ENCODE data around the gene GPC2. TPM values are rescaled to one million over a fixed set of nuclear protein-coding genes. Genes with fewer than 3 reads are reported as not detected.

The GPC2 gene
- total RNA-seq, 5 donors from 2014 or later (not counting 1 experiment from before 2014, with no cell fraction given), result 12.4 to 37.0 (median 26.3) TPM

- Mint-ChIP-seq H3K36me3 (no peaks in the 10 kb centered on the region), H3K27me3 (peaks cover 0 to 10% of the 10 kb centered on the region in 2 donors), H3K4me3 (peak overlapping the region; percentile 58 to 69 (median 63)), H3K27ac (peak overlapping the region; percentile 98), H3K4me1 (peaks cover 50 to 78% (median 71%) of the 10 kb centered on the region in 3 donors), H3K9me3 (no peaks in the 10 kb centered on the region)
- H3K4me3 ChIP-seq (ENCODE audit: control insufficient read depth in 1 of 2, extremely low read depth in 1 of 2, low read length in 1 of 2), result peak overlapping the region in 1 of 2 donors; percentile 25
- ChIA-PET POLR2A (interaction anchor here (0.6 to 0.7 kb wide), 4 partner anchors 19 to 266 kb away, joined by 5 to 10 read pairs (median 6); no protein-coding TSS in a partner anchor), CTCF (interaction anchor here (0.7 to 0.9 kb wide), 3 partner anchors 15 to 106 kb away, joined by 4 to 7 read pairs (median 4); partner anchors contain the start of gene LAMTOR4 (in 1 of the 2))
- 29% methylated on average over 5 of the region's 6 CpGs for WGBS (ENCODE audit: insufficient coverage)
- no peaks in the 10 kb centered on the region for H3K9me3 ChIP-seq
- peaks cover 0 to 17% of the 10 kb centered on the region in 2 experiments for H3K27me3 ChIP-seq (replicated peaks in 1 of 2; ENCODE audit: control insufficient read depth in 2 of 2, extremely low read depth in 1 of 2, insufficient read depth in 2 of 2, low read length in 1 of 2)
- peaks cover 51 to 73% of the 10 kb centered on the region in 2 experiments for H3K4me1 ChIP-seq (ENCODE audit: control insufficient read depth in 1 of 2, extremely low read depth in 1 of 2, insufficient read depth in 2 of 2, low read length in 2 of 2)
- DNase-seq, result peak in 2 of 35 experiments; percentile 36 to 47
- peak overlapping the region; percentile 67 for H3K27ac ChIP-seq (ENCODE audit: low read length)
- ATAC-seq (replicated peaks in 1 of 4), result peak; percentile 21 to 40 (median 24)
- H3K36me3 ChIP-seq (ENCODE audit: control insufficient read depth in 2 of 2, extremely low read depth in 1 of 2, insufficient read depth in 1 of 2, low read length in 1 of 2), result no peaks in the 10 kb centered on the region
Observed at GRCh38 chr7:100163006-100163531, 14.1 kb downstream of the GPC2 start.

GRCh38 chr7:100160067-100160466 is 17.1 kb downstream of the GPC2 start:
- Mint-ChIP-seq H3K9me3 (no peaks in the 10 kb centered on the region), H3K27ac (peak overlapping the region; percentile 71 to 86), H3K4me1 (peaks cover 52 to 73% (median 69%) of the 10 kb centered on the region in 3 donors), H3K36me3 (peaks cover 7% of the 10 kb centered on the region), H3K4me3 (peak overlapping the region in 2 of 3 donors; percentile 77 to 85), H3K27me3 (no peaks in the 10 kb centered on the region)
- Histone ChIP-seq H3K27ac (ENCODE audit: low read length) (no peak overlapping the region), H3K9me3 (no peaks in the 10 kb centered on the region), H3K27me3 (replicated peaks in 1 of 2; ENCODE audit: control insufficient read depth in 2 of 2, extremely low read depth in 1 of 2, insufficient read depth in 2 of 2, low read length in 1 of 2) (no peaks in the 10 kb centered on the region), H3K4me3 (ENCODE audit: control insufficient read depth in 1 of 2, extremely low read depth in 1 of 2, low read length in 1 of 2) (no peak overlapping the region), H3K4me1 (ENCODE audit: control insufficient read depth in 1 of 2, extremely low read depth in 1 of 2, insufficient read depth in 2 of 2, low read length in 2 of 2) (peaks cover 39 to 72% of the 10 kb centered on the region in 2 experiments), H3K36me3 (ENCODE audit: control insufficient read depth in 2 of 2, extremely low read depth in 1 of 2, insufficient read depth in 1 of 2, low read length in 1 of 2) (peaks cover 18 to 23% of the 10 kb centered on the region in 2 donors)
- ChIA-PET POLR2A (no interaction called here), CTCF (no interaction called here)
- ATAC-seq (replicated peaks in 1 of 4), result no peak
- 97% methylated on average over 16 of the region's 18 CpGs for WGBS (ENCODE audit: insufficient coverage)
- DNase-seq, result no peak

- Mint-ChIP-seq H3K4me1 (peaks cover 52 to 70% (median 67%) of the 10 kb centered on the region in 3 donors), H3K27ac (peak overlapping the region; percentile 84 to 86), H3K27me3 (no peaks in the 10 kb centered on the region), H3K36me3 (peaks cover 9% of the 10 kb centered on the region), H3K9me3 (no peaks in the 10 kb centered on the region), H3K4me3 (peak overlapping the region; percentile 74 to 85 (median 77))
- H3K4me1 ChIP-seq (ENCODE audit: control insufficient read depth in 1 of 2, extremely low read depth in 1 of 2, insufficient read depth in 2 of 2, low read length in 2 of 2), result peaks cover 38 to 75% of the 10 kb centered on the region in 2 experiments
- H3K36me3 ChIP-seq (ENCODE audit: control insufficient read depth in 2 of 2, extremely low read depth in 1 of 2, insufficient read depth in 1 of 2, low read length in 1 of 2), result peaks cover 19 to 31% of the 10 kb centered on the region in 2 donors
- H3K27ac ChIP-seq (ENCODE audit: low read length), result peak overlapping the region; percentile 68
- ATAC-seq (replicated peaks in 1 of 4) (no peak), DNase-seq (no peak)
- WGBS (ENCODE audit: insufficient coverage), result no CpG with 5 or more reads among the region's 7 CpGs
- H3K9me3 ChIP-seq, result no peaks in the 10 kb centered on the region
- no peaks in the 10 kb centered on the region for H3K27me3 ChIP-seq (replicated peaks in 1 of 2; ENCODE audit: control insufficient read depth in 2 of 2, extremely low read depth in 1 of 2, insufficient read depth in 2 of 2, low read length in 1 of 2)
- CTCF ChIA-PET, result interaction anchor here in 1 of 2 donors (0.6 kb wide), 2 partner anchors 11 to 387 kb away, joined by 3 to 6 read pairs; partner anchors contain the start of gene LAMTOR4
- POLR2A ChIA-PET, result interaction anchor here in 1 of 2 donors (0.6 kb wide), 1 partner anchor 21 kb away, joined by 6 read pairs; no protein-coding TSS in a partner anchor
- peak overlapping the region; percentile 67 to 79 for H3K4me3 ChIP-seq (ENCODE audit: control insufficient read depth in 1 of 2, extremely low read depth in 1 of 2, low read length in 1 of 2)
Observed at GRCh38 chr7:100159099-100159623, 18.0 kb downstream of the GPC2 start.

- peaks cover 31 to 68% of the 10 kb centered on the region in 2 experiments for H3K4me1 ChIP-seq (ENCODE audit: control insufficient read depth in 1 of 2, extremely low read depth in 1 of 2, insufficient read depth in 2 of 2, low read length in 2 of 2)
- Mint-ChIP-seq H3K9me3 (no peaks in the 10 kb centered on the region), H3K27ac (peak within 1 kb of the TSS; percentile 89 to 91), H3K4me1 (peaks cover 52 to 68% (median 67%) of the 10 kb centered on the region in 3 donors), H3K36me3 (peaks cover 14% of the 10 kb centered on the region), H3K27me3 (no peaks in the 10 kb centered on the region), H3K4me3 (peak within 1 kb of the TSS; percentile 75 to 85 (median 81))
- H3K9me3 ChIP-seq, result no peaks in the 10 kb centered on the region
- ChIA-PET CTCF (interaction anchor here (0.6 to 1.1 kb wide), 3 partner anchors 10 to 388 kb away, joined by 3 to 6 read pairs (median 3); partner anchors contain the start of gene LAMTOR4 (in 1 of the 2)), POLR2A (interaction anchor here in 1 of 2 donors (0.6 kb wide), 1 partner anchor 20 kb away, joined by 6 read pairs; no protein-coding TSS in a partner anchor)
- peaks cover 19 to 34% of the 10 kb centered on the region in 2 donors for H3K36me3 ChIP-seq (ENCODE audit: control insufficient read depth in 2 of 2, extremely low read depth in 1 of 2, insufficient read depth in 1 of 2, low read length in 1 of 2)
- under 1% methylated on average over 72 of the region's 87 CpGs for WGBS (ENCODE audit: insufficient coverage)
- H3K4me3 ChIP-seq (ENCODE audit: control insufficient read depth in 1 of 2, extremely low read depth in 1 of 2, low read length in 1 of 2), result peak within 1 kb of the TSS; percentile 67 to 79
- peak within 1 kb of the TSS; percentile 69 for H3K27ac ChIP-seq (ENCODE audit: low read length)
- no peaks in the 10 kb centered on the region for H3K27me3 ChIP-seq (replicated peaks in 1 of 2; ENCODE audit: control insufficient read depth in 2 of 2, extremely low read depth in 1 of 2, insufficient read depth in 2 of 2, low read length in 1 of 2)
- DNase-seq, result peak; percentile 72 to 94 (median 89)
- peak; percentile 85 to 88 (median 86) for ATAC-seq (replicated peaks in 1 of 4)
Observed at GRCh38 chr7:100158229-100159098, 18.7 kb downstream of the GPC2 start, which contains the start of gene TRAPPC14. Gene TRAPPC14 (minus strand): TSS chr7:100158723. CDS start chr7:100158499, 224 bp downstream.

GRCh38 chr7:100157334-100158228 is 19.6 kb downstream of the GPC2 start:
- no peaks in the 10 kb centered on the region for H3K9me3 Mint-ChIP-seq
- Histone ChIP-seq H3K36me3 (ENCODE audit: control insufficient read depth in 2 of 2, extremely low read depth in 1 of 2, insufficient read depth in 1 of 2, low read length in 1 of 2) (peaks cover 19 to 42% of the 10 kb centered on the region in 2 donors), H3K9me3 (no peaks in the 10 kb centered on the region), H3K27me3 (replicated peaks in 1 of 2; ENCODE audit: control insufficient read depth in 2 of 2, extremely low read depth in 1 of 2, insufficient read depth in 2 of 2, low read length in 1 of 2) (no peaks in the 10 kb centered on the region), H3K4me1 (ENCODE audit: control insufficient read depth in 1 of 2, extremely low read depth in 1 of 2, insufficient read depth in 2 of 2, low read length in 2 of 2) (peaks cover 22 to 63% of the 10 kb centered on the region in 2 experiments), H3K27ac (ENCODE audit: low read length) (peak overlapping the region; percentile 69), H3K4me3 (ENCODE audit: control insufficient read depth in 1 of 2, extremely low read depth in 1 of 2, low read length in 1 of 2) (peak overlapping the region; percentile 67 to 79)
- peaks cover 17% of the 10 kb centered on the region for H3K36me3 Mint-ChIP-seq
- peak overlapping the region; percentile 75 to 85 (median 81) for H3K4me3 Mint-ChIP-seq
- CTCF ChIA-PET, result interaction anchor here in 1 of 2 donors (0.6 to 1.1 kb wide), 2 partner anchors 25 to 65 kb away, joined by 3 read pairs; no protein-coding TSS in a partner anchor
- DNase-seq, result no peak
- peak in 2 of 4 experiments; percentile 4 to 10 for ATAC-seq (replicated peaks in 1 of 4)
- POLR2A ChIA-PET, result interaction anchor here in 1 of 2 donors (0.5 to 1.1 kb wide), 3 partner anchors 9 to 20 kb away, joined by 3 to 7 read pairs (median 5); partner anchors contain the start of gene GPC2
- H3K27me3 Mint-ChIP-seq, result no peaks in the 10 kb centered on the region
- WGBS (ENCODE audit: insufficient coverage), result 39% methylated on average over 11 of the region's 32 CpGs
- H3K27ac Mint-ChIP-seq, result peak overlapping the region; percentile 89 to 91
- H3K4me1 Mint-ChIP-seq, result peaks cover 49 to 63% (median 62%) of the 10 kb centered on the region in 3 donors

All from T-cell (primary cell).